Mesenteric fat pad (tissue), 1 donor: ENCODE results near the gene APOBEC3B. TPM values are rescaled to one million over a fixed set of nuclear protein-coding genes. Genes with fewer than 3 reads are reported as not detected.
"Not testable (repeated sequence)": the region's sequence is repeated elsewhere in the genome, so short reads cannot be mapped to it uniquely, and the experiment has no call there.

Experiments used
- DNase-seq: peaks from one replicate; pipeline ENCODE4 v3.0.0-alpha.2; 2020; ENCODE audit warnings: low spot score
- total RNA-seq: library from RNA; stranded (reverse); fragmentation: NEBNext Ultra II Directional; extraction: Animal tissue kit (Norgen Biotek cat#: 25700); gene quantifications from one replicate; pipeline ENCODE4 v1.2.1, GENCODE V29; 2021
- donor health status: DM: yes; HTN: yes; CAD: no.

APOBEC3B gene
- total RNA-seq, 1 donor from 2014 or later, result 0.58 TPM

DNA sequence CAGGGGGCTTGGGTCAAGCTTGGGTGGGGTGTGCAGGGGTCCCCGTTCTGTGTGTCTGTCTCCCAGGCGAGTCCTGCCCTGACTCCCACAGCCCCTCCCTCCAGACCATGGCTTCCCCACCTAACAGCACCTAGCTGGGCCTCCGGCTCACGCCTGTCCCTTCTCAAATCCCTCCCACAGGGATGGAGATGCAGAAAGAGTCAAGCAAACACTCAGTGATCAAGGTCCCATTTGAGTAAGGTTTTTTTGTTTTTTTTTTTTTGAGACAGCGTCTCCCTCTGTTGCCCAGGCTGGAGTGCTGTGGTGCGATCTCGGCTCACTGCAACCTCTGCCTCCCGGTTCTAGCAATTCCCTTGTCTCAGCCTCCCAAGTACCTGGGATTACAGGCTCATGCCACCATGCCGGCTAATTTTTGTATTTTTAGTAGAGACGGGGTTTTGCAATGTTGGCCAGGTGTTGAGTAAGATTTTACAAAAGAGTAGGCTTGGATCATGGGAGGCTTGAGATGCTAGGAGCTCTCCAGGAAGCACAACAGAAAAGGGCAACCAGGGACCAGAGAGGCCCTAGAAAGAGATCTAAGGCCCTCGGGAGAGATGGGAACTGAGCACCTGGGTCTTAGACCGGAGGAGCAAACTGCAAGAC, 44.5 kb downstream of the APOBEC3B start:
- no peak for DNase-seq

DNA sequence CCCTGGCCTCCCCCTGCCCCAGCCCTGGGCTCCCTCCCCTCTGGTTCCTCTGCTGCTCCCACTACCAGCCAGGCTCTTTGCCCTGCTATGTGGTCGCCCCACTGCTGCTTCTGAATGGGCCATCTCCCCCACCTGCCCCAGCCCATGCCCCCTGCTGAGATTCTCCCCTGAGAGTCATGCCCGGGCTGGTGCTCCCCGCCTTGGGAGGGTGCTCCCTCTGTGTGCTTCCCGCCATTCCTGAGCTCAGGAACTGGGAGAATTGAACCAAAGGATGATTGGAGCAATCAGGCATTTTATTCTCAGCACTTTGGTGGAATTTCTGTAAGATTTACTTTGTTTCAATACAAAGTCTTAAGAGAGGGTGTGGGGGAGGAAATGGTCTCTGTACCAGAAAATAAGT, 45.6 kb downstream of the APOBEC3B start:
- DNase-seq, result no peak

DNA sequence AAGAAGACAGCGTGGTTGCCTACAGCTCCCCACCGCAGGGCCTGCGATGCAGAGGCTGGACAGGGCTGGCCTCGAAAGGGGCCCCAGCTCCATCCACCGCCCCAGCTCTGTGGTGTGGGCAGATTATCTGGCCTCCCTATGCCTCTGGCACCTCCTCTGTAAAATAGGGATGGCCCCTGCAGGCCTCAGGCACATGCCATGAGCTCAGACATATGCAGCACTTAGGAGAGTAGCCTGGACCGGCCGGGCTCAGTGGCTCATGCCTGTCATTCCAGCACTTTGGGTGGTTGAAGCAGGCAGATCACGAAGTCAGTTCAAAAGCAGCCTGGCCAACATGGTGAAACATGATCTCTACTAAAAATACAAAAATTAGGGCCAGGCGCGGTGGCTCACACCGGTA, 46.1 kb downstream of the APOBEC3B start:
- no peak for DNase-seq

DNA sequence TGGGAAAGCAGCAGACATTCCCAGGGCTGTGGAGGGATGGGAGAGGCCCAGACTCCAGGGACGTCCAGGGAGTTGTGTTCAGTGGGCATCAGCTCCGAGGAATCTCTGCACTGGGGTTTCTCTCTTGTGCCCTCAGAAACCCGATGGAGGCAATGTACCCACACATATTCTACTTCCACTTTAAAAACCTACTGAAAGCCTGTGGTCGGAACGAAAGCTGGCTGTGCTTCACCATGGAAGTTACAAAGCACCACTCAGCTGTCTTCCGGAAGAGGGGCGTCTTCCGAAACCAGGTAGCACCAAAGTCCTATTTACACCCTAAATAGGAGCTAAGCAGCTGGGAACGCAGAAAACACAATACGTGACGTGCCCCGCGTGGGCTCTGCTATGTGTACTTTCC, 47.1 kb downstream of the APOBEC3B start:
- DNase-seq, result no peak

DNA sequence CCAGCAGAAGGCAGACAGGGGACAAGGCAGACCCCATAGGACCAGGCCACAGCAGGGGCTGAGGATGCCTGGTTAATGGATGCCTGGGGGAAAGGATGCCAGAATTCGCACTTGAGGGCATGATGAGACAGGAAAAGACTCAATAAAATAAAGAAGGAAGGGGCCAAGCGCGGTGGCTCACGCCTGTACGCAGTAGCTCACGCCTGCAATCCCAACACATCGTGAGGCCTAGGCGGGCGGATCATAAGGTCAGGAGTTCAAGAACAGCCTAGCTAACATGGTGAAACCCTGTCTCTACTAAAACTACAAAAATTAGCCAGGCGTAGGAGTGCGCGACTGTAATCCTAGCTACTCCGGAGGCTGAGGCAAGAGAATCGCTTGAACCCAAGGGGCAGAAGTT, 48.6 kb downstream of the APOBEC3B start:
- no peak for DNase-seq

DNA sequence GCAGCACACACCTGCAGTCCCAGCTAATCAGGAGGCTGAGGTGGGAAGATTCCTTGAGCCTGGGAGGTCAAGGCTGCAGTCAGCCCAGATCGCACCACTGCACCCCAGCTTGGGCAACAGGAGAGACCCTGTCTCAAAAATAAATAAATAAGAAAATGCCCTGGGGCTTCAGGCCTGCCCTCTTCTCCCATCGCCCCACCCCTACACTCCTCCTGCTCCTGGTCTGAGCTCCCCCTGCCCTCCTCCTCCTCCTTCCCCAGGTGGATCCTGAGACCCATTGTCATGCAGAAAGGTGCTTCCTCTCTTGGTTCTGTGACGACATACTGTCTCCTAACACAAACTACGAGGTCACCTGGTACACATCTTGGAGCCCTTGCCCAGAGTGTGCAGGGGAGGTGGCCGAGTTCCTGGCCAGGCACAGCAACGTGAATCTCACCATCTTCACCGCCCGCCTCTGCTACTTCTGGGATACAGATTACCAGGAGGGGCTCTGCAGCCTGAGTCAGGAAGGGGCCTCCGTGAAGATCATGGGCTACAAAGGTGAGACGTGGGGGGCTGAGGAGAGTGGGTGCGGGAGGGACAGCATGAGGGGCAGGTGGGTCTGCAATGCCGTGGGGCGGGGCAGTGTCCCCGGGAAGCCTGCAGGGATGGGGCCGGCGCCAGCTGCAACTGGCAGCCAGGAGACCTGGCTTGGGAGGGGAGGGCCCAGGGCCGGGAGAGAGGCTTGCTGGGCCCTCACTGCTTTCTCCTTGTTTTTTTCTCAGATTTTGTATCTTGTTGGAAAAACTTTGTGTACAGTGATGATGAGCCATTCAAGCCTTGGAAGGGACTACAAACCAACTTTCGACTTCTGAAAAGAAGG, 49.5 kb downstream of the APOBEC3B start:
- not testable (repeated sequence) for DNase-seq

DNA sequence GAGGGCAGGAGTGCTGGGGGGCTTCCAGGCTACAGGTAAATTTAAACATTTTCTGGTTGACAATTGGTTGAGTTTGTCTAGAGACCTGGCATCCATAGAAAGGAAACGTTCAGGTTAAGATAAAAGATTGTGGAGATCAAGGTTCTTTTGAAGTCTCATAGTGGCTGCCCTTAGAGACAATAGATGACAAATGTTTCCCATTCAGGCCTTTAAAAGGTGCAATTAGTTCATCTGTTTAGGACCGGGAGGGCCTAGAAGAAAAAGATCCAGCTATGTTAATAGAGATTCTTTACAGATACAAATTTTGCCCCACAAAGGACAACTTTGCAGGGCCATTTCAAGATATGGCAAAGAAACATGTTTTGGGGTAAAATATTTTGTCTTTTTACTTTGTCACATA, 54.9 kb downstream of the APOBEC3B start:
- DNase-seq, result not testable (repeated sequence)

DNA sequence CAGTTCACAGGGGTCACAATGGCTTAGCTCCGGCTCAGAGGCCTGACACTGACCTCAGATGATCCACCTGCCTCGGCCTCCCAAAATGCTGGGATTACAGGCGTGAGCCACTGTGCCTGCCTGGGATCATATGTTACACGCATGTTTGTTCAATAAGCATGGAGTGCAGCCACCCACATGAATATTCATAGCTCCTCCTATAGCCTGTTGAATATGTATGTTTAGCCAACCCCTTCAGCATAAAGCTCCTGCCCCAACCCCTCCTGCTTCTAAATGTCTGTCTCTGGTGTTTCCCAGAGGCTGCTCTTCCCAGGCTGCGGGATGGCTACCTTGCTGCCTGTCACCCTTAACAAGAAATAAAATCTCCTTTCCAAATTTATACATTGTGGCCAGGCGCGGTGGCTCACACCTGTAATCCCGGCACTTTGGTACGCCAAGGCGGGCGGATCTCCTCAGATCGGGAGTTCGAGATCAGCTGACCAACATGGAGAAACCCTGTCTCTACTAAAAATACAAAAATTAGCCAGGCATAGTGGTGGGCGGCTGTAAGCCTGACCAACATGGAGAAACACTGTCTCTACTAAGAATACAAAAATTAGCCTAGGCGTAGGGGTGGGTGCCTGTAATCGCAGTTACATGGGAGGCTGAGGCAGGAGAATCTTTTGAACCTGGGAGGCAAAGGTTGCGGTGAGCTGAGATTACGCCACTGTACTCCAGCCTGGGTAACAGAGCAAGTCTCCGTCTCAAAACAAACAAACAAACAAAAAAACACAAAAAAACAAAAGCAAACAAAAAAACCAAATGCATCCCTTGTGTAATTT, 57.4 kb downstream of the APOBEC3B start:
- DNase-seq, result no peak

DNA sequence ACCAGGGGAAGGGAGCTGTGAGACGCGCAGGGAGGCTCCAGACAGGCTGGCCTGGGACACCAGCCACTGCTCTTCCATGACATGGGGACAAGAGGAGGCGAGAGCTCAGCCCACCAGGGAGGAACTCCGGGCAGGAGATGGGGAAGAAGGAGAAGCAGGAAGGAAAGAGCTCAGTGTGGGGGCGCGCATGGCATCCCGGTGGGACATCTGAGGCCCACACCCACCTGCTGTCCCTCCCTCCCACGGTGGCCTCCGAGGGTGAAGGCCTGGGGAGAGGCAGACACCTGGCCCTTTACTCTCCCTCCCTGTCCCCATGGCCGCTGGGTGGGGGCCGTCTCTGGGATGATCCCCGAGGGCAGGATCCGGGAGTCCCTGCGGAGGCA, 58.0 kb downstream of the APOBEC3B start:
- DNase-seq, result not testable (repeated sequence)

DNA sequence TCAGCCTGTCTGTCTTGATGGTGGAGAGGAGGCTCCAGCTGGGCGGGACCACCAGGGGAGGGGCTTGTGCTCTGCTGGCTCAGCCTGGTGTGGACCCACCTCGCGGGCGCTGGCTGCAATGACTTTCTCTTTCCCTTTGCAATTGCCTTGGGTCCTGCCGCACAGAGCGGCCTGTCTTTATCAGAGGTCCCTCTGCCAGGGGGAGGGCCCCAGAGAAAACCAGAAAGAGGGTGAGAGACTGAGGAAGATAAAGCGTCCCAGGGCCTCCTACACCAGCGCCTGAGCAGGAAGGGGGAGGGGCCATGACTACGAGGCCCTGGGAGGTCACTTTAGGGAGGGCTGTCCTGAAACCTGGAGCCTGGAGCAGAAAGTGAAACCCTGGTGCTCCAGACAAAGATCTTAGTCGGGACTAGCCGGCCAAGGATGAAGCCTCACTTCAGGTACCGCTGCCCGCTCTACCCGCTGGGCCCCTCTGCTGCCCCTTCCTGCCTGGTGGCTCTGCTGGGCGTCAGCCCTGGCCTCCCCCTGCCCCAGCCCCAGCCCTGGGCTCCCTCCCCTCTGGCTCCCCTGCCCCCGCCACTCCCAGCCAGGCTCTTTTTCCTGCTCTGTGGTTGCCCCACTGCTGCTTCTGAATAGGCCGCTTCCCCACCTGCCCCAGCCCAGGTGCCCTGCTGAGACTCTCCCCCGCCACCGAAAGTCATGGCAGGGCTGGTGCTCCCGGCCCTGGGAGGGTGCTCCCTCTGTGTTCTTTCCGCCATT, 58.6 kb downstream of the APOBEC3B start, which contains the start of gene APOBEC3F:
TSS of gene APOBEC3F (plus strand) at position 327 of the 759 bp plus-strand sequence. CDS start at position 424, 97 bp downstream.
- not testable (repeated sequence) for DNase-seq

DNA sequence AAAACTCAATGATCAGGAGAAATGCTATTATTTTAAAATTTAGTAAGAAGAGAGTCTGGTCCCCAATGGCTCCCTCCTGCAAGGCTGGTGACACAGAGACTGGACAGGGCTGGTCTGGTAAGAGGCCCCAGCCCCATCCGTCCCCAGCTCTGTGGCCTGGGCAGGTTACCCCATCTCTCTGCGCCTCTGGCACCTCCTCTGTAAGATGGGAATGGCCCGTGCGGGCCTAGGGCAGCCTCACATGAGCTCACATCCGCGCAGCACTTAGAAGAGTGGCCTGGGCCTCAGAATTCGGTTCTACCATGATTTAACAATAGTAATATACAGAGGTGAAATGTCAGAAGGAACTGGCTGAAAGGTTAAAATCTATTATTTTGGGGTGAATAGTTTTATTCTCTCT, 59.8 kb downstream of the APOBEC3B start:
- no peak for DNase-seq

Other genes with a start within 250 kb of the APOBEC3B start
- gene SUN2, start 226.3 kb upstream of the APOBEC3B start, total RNA-seq, result 286 TPM
- 7.2 TPM for gene DNAL4, start 188.2 kb upstream of the APOBEC3B start, total RNA-seq
- 5.5 TPM for gene NPTXR, start 138.3 kb upstream of the APOBEC3B start, total RNA-seq
- gene CBX6, start 110.1 kb upstream of the APOBEC3B start, total RNA-seq, result 57.4 TPM
- gene APOBEC3A, start 24.7 kb upstream of the APOBEC3B start, total RNA-seq, result 17.5 TPM
- gene APOBEC3C, start 31.9 kb downstream of the APOBEC3B start, total RNA-seq, result 13.3 TPM
- 3.2 TPM for gene APOBEC3D, start 38.8 kb downstream of the APOBEC3B start, total RNA-seq
- gene APOBEC3F, start 58.5 kb downstream of the APOBEC3B start, total RNA-seq, result 2.5 TPM
- 6.4 TPM for gene APOBEC3G, start 94.9 kb downstream of the APOBEC3B start, total RNA-seq
- gene APOBEC3H, start 114.9 kb downstream of the APOBEC3B start, total RNA-seq, result not detected
- 30.8 TPM for gene CBX7, start 170.3 kb downstream of the APOBEC3B start, total RNA-seq